Cerebellar cortex (tissue), 1 donor: ENCODE data around the gene ZP3.
"Not testable (repeated sequence)": the region's sequence is repeated elsewhere in the genome, so short reads cannot be mapped to it uniquely, and the experiment has no call there.

Experiments
- DNase-seq: peaks from one replicate; pipeline ENCODE4 v3.0.0-alpha.2; 2015; ENCODE audit warnings: low spot score

ZP3 gene

GRCh38 chr7:76442664-76443446 lies 18.1 kb downstream of the ZP3 start:
- not testable (repeated sequence) for DNase-seq

- DNase-seq, result not testable (repeated sequence)
These were observed 19.1 kb downstream of the ZP3 start for GRCh38 chr7:76443846-76444245.

DNA sequence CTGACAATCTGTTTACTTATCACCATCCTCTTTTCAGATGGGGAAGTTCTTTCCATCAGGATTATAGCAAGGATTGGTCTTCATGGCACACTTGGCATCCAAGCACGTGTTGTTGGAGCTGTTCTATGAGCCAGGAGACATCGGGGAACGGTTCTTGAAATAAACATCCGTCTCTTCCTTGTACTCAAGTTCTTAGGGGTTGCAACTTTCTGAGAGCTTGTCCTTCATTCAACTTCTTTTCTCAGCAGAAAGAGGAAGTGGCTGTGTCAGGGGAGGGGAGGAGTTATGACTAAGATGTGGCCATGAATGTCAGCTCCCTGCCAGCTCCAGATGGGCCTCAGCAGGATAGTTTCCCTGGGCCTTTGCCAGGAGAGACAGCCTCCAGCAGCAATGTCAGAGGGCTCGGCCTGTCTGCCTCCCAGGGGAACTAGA lies 20.8 kb downstream of the ZP3 start:
- not testable (repeated sequence) for DNase-seq

DNA sequence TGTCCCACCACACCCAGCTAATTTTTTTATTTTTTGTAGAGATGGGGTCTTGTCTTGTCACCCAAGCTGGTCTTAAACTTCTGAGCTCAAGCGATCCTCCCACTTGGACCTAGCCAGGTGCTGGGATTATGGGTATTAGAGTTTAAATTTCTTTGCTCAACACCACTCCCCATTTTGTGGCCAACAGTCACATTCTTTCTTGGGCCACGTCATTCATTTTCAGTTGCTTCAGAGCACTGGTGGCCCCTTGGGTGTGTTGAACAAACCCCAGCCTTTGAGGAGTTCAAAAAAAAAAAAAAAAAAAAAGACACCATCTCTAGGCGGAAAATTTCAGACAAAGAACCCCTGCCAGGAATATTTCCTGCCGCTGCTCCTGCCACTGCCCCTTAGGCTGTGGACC lies 32.3 kb downstream of the ZP3 start:
- DNase-seq, result not testable (repeated sequence)

- not testable (repeated sequence) for DNase-seq
These were observed 33.8 kb downstream of the ZP3 start for GRCh38 chr7:76458504-76458903.

DNA sequence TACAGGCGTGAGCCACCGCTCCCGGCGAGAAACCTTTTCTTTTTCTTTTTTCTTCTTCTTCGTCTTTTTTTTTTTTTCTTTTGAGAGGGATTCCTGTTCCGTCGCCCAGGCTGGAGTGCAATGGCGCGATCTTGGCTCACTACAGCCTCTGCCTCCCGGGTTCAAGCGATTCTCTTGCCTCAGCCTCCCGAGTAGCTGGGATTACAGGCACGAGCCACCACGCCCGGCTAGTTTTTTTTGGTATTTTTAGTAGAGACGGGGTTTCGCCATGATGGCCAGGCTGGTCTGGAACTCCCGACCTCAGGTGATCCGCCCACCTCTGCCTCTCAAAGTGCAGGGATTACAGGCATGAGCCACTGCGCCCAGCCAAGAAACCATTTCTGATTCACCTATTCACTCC lies 36.0 kb downstream of the ZP3 start:
- not testable (repeated sequence) for DNase-seq

DNA sequence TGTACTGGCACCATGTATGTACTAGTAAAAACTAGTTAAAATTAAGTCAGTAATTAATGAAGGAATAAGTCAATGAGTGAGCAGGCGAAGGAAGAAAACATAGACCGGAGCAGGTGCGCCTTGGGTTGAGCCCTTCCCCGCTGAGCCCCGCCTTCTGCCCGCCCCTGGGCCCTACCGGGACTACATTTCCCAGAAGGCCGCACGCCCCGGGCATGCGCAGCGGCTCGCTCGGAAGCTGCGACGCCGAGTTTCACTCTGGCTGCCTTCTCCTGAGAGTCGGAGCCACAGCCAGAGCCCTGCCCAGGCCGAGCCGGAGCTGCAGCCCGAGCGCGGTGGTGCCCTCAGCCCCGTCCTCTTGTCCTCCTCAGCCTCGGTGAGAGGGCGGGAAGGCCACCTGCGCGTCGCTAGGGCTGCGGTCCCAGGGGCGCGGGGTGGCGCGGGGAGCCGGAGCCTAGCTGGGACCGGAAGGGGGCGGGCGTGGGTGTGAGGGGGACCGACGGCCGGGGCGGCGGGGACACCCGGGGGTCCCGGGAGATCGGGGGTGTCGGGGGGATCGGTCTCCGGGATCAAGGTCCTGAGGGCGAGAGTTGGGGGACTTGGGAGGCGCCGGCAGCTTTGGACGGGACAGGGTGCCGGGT lies 36.8 kb downstream of the ZP3 start, which contains the start of gene DTX2:
Gene DTX2 (plus strand): TSS at position 246 of the 638 bp plus-strand sequence. CDS start 18,801 bp downstream, outside the sequence.
- DNase-seq, result not testable (repeated sequence)

- DNase-seq, result not testable (repeated sequence)
These were observed 37.6 kb downstream of the ZP3 start for GRCh38 chr7:76462271-76462882.

GRCh38 chr7:76464959-76465358 lies 40.2 kb downstream of the ZP3 start:
- DNase-seq, result not testable (repeated sequence)

DNA sequence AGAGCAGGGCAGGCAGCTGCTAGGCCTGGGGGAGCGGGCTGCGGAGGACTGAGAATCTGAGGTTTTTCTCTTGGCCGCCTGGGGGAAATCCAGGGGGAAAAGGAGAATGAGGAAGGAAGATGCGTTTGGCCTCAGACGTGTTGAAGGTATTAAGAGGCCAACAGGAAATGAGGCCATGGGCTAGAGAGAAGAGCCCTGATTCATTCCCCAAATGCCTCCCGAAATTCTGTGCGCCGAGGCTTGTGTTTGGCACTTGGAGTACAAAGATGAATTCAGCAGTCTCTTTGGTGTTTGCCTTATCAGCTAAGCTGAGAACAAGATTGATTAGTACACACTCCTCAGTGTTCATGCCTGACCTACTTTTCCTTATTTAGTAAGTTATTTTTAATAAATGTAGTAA lies 41.2 kb downstream of the ZP3 start:
- not testable (repeated sequence) for DNase-seq

DNA sequence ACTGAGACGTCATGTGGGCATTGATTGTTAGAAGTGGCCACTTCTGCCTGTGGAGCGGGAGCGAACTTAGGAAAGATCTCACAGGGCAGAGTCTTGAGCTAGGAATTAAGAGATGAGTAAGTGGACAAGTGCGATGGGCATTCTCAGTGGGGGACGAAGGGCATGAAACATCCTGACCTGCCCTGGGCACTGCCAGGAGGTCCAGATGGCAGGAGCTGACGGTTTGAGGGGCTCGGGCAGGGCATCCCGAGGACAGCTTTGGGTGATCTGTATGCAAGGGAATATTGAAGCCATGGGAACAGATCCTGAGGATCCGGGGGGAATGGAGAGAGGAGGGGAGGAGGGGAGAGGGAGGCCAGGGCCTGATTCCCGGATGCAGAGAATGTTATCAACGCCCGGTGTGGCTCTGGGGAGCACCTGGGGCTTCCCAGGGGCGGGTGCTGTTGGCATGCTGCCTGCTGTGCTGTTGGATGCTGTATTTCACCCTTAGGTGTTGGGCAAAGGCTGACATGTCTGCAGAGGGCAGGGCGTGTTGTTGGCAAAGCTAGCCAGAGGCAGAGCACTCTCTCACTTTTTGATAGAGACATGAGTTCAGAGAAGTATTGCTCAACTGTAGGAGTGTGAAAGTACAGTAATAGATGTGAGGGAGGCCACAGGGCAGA lies 43.1 kb downstream of the ZP3 start:
- not testable (repeated sequence) for DNase-seq

DNA sequence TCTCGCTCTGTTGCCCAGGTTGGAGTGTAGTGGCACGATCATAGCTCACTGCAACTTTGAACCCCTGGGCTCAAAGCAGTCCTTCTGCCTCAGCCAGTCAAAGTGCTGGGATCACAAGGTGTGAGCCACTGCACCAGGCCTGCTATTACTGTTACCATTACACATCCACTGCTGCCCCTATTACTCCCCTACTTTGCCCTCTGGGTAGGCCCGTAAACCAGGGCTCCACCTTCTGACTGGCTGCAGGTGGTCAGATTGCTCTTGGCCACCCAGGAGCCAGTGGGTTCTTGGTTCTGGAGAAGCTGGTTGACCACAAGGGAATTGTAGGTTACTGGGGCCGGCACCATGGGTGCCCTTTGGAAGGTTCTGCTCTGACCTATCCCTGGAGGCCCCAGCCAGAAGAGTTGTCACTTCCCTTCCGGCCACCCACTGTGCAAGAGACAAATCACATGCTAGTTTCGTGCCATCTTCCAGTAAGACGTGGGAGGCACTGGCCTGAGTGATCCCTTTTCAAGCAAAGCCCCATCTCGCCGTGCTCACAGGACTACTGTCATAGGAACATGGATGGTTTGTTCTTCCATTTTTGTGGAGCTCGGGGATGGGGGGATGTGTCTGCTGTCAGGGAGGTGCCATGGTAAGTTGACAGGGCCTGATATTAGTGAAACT lies 46.9 kb downstream of the ZP3 start:
- DNase-seq, result not testable (repeated sequence)

GRCh38 chr7:76473097-76473496 lies 48.3 kb downstream of the ZP3 start:
- not testable (repeated sequence) for DNase-seq

- DNase-seq, result not testable (repeated sequence)
These were observed 51.5 kb downstream of the ZP3 start for GRCh38 chr7:76476280-76476679.

DNA sequence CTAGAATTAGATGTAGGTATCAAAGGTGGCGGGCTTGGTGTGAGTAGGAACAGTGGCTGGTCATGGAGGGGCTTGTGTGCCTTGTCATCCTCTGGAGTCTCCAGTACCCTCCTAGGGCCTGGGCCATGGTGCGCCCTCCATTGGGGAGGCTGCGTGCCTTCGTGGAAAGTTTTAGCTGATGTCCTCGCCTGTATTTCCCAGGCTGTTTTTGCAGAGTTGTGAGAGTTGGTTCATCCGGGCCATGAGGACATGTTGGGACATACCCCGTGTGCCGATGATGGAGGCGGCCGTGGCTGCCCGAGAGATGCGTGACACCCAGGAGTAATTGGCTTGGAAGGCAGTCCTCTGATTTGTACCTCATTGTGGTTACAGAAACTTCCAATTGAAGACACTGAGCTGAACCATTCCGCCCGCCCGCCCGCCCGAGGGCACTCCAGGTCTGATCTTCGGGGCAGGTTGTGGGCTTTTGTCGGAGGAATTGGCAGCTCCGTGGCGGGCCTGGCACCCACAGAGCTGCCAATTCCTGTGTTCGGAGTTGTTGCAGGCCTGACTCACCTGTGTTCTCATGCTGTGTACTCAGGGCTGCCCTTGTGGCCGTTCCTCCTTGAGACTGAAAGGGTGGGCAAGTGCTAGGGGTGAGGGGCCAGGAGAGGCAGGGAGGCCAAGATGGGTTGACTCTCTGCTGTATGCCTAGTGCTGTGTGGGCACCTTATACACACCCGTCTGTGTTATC lies 52.2 kb downstream of the ZP3 start:
- DNase-seq, result not testable (repeated sequence)

GRCh38 chr7:76479628-76480027 lies 54.9 kb downstream of the ZP3 start:
- DNase-seq, result not testable (repeated sequence)

DNA sequence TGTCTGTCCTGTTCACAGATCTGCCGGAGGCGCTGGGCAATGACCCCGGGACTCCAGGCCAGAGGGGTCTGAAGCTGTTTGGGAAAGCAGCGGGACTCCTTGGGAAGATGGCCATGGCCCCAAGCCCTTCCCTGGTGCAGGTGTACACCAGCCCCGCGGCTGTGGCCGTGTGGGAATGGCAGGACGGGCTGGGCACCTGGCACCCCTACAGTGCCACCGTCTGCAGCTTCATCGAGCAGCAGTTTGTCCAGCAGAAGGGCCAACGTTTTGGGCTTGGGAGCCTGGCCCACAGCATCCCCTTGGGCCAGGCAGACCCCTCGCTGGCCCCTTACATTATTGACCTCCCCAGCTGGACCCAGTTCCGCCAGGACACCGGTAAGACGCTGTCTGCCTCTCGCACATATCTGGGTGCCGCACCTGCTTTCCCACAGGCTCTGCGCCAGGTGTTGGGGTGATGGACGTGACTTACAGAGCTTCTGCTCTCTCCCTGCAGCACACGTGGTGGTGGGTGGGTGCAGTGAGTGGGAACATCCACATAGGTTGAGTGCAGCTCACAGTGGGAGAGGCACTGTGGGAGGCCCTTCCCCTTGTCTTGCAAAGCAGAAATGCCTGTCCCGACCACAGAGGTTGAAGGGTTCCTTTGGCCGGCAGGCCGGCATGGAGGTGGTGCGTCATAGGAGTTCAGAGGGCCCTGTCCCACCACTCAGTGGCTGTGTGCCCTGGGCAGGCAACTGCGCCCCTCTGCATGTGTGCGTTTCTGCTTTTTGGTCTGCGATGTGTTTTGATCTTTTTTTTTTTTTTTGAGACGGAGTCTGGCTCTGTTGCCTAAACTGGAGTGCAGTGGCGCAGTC lies 55.9 kb downstream of the ZP3 start:
- DNase-seq, result not testable (repeated sequence)

DNA sequence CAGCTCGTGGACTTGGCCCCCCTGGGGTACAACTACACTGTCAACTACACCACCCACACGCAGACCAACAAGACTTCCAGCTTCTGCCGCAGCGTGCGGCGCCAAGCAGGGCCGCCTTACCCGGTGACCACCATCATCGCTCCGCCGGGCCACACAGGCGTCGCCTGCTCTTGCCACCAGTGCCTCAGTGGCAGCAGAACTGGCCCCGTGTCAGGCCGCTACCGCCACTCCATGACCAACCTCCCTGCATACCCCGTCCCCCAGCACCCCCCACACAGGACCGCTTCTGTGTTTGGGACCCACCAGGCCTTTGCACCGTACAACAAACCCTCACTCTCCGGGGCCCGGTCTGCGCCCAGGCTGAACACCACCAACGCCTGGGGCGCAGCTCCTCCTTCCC lies 57.9 kb downstream of the ZP3 start:
- not testable (repeated sequence) for DNase-seq

DNA sequence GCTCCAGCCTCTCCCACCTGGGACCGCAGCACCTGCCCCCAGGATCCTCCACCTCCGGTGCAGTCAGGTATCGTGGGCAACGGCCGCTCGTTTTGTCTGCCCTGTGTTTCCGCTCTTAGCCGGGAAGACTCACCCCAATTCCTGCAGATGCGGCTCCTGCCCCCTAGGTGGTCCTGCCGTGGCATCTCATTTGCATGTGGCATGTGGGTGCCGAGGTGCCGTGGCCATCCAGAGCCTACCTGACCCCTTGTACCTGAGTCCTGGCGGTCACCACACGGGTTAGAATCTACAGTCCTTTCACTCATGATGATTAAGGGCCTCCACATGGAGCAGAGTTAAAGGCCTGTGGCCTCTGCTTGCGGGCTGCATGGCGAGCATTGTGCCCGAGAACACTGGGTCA lies 58.3 kb downstream of the ZP3 start:
- DNase-seq, result not testable (repeated sequence)

GRCh38 chr7:76484456-76484855 lies 59.7 kb downstream of the ZP3 start:
- DNase-seq, result not testable (repeated sequence)
